HepG2 (cell line): ENCODE data around the gene IFI30. TPM values are rescaled to one million over a fixed set of nuclear protein-coding genes. Genes with fewer than 3 reads are reported as not detected.
A peak's percentile ranks its signal among the peaks of the same experiment; 100 is the strongest.

Source experiments
- AGO1 ChIP-seq: fragments of 200-400 bp; formaldehyde crosslinking; IDR thresholded peaks from 2 replicates; pipeline ENCODE4 v1.6.1; 2017; ENCODE audit warnings: mild to moderate bottlenecking, low read depth, low read length, moderate library complexity; ENCODE audit not compliant: poor library complexity, severe bottlenecking
- CTCF ChIP-seq: sonication (generic); formaldehyde crosslinking; IDR thresholded peaks from 2 replicates; pipeline ENCODE4 v1.5.0; 2020; ENCODE audit warnings: mild to moderate bottlenecking, missing genetic modification reagents, moderate library complexity
- ELF3 ChIP-seq: IDR thresholded peaks from 2 replicates; pipeline ENCODE4 v1.6.1; 2016; ENCODE audit warnings: missing genetic modification reagents, missing compliant biosample characterization
- FOXK2 ChIP-seq: fragments of 450-650 bp; IDR thresholded peaks from 2 replicates; pipeline ENCODE4 v1.6.1; 2016
- HMGA1 ChIP-seq: sonication (generic); formaldehyde crosslinking; conservative IDR thresholded peaks from 2 replicates; pipeline ENCODE4 v1.4.0; 2020; ENCODE audit warnings: missing genetic modification reagents
- HOXA3 ChIP-seq: sonication (generic); formaldehyde crosslinking; IDR thresholded peaks from 2 replicates; pipeline ENCODE4 v1.5.0; 2020; ENCODE audit warnings: missing genetic modification reagents
- IKZF4 ChIP-seq: sonication (generic); formaldehyde crosslinking; IDR thresholded peaks from 2 replicates; pipeline ENCODE4 v1.5.1; 2020; ENCODE audit warnings: borderline replicate concordance, mild to moderate bottlenecking, low read depth, missing genetic modification reagents; ENCODE audit errors: not compliant biosample characterization
- MED1 ChIP-seq: sonication (generic); formaldehyde crosslinking; IDR thresholded peaks from 2 replicates; pipeline ENCODE4 v1.4.0; 2020; ENCODE audit warnings: missing genetic modification reagents
- NR2F6 ChIP-seq, 2 experiments: IDR thresholded peaks; 2 replicates each; pipeline ENCODE4 v1.6.1; 2016; ENCODE audit warnings: antibody characterized with exemption in 1 of 2, mild to moderate bottlenecking in 1 of 2
- NRL ChIP-seq: sonication (generic); formaldehyde crosslinking; IDR thresholded peaks from 2 replicates; pipeline ENCODE4 v1.5.0; 2020; ENCODE audit warnings: missing genetic modification reagents, mild to moderate bottlenecking, moderate library complexity, borderline replicate concordance
- POLR2G ChIP-seq: fragments of 200-400 bp; formaldehyde crosslinking; IDR thresholded peaks from 2 replicates; pipeline ENCODE4 v1.6.1; 2018; ENCODE audit warnings: mild to moderate bottlenecking, low read depth, low read length, moderate library complexity
- RAD21 ChIP-seq: fragments of 450-650 bp; formaldehyde crosslinking; IDR thresholded peaks from 2 replicates; pipeline ENCODE4 v1.5.0; 2020; ENCODE audit warnings: mild to moderate bottlenecking
- RFX1 ChIP-seq: fragments of 450-650 bp; IDR thresholded peaks from 2 replicates; pipeline ENCODE4 v1.6.1; 2017
- SMAD3 ChIP-seq: sonication (generic); formaldehyde crosslinking; IDR thresholded peaks from 2 replicates; pipeline ENCODE4 v1.4.0; 2020; ENCODE audit warnings: missing genetic modification reagents
- SMC3 ChIP-seq: IDR thresholded peaks from 2 replicates; pipeline ENCODE4 v1.6.1; 2011; ENCODE audit warnings: low read length, improper control_type of control experiment
- SSRP1 ChIP-seq: IDR thresholded peaks from 2 replicates; pipeline ENCODE4 v1.6.1; 2016; ENCODE audit warnings: control low read depth
- TBX2 ChIP-seq: sonication (generic); formaldehyde crosslinking; IDR thresholded peaks from 2 replicates; pipeline ENCODE4 v1.5.0; 2020; ENCODE audit warnings: missing genetic modification reagents, mild to moderate bottlenecking, borderline replicate concordance
- ZFP91 ChIP-seq: sonication (generic); formaldehyde crosslinking; IDR thresholded peaks from 2 replicates; pipeline ENCODE4 v1.9.0; 2022; ENCODE audit warnings: missing genetic modification reagents, mild to moderate bottlenecking, borderline replicate concordance
- ZNF260 ChIP-seq: sonication (generic); formaldehyde crosslinking; IDR thresholded peaks from 2 replicates; pipeline ENCODE4 v1.4.0; 2020; ENCODE audit warnings: missing genetic modification reagents, low read depth, mild to moderate bottlenecking, borderline replicate concordance
- ZNF34 ChIP-seq: sonication (generic); formaldehyde crosslinking; IDR thresholded peaks from 2 replicates; pipeline ENCODE4 v1.4.0; 2020; ENCODE audit warnings: mild to moderate bottlenecking, missing genetic modification reagents, borderline replicate concordance
- ZNF501 ChIP-seq: sonication (generic); formaldehyde crosslinking; IDR thresholded peaks from 2 replicates; pipeline ENCODE4 v1.5.1; 2020; ENCODE audit warnings: mild to moderate bottlenecking, moderate library complexity, missing genetic modification reagents
- ZNF513 ChIP-seq: sonication (generic); formaldehyde crosslinking; conservative IDR thresholded peaks from 2 replicates; pipeline ENCODE4 v1.5.0; 2020; ENCODE audit warnings: missing genetic modification reagents
- ZNF543 ChIP-seq: sonication (generic); formaldehyde crosslinking; IDR thresholded peaks from 2 replicates; pipeline ENCODE4 v1.4.0; 2020; ENCODE audit warnings: mild to moderate bottlenecking, missing genetic modification reagents
- ZNF580 ChIP-seq: IDR thresholded peaks from 2 replicates; pipeline ENCODE4 v1.6.1; 2016; ENCODE audit warnings: low read depth, borderline replicate concordance
- ZNF761 ChIP-seq: sonication (generic); formaldehyde crosslinking; conservative IDR thresholded peaks from 2 replicates; pipeline ENCODE4 v1.4.0; 2020; ENCODE audit warnings: mild to moderate bottlenecking, missing genetic modification reagents
- polyA plus RNA-seq, 8 experiments: library from polyadenylated mRNA; depleted of rRNA in 3 of 8; stranded (reverse) in 7 of 8; unstranded in 1 of 8; fragments of >200 nt; fragmentation: Illumina TruSeq in 4 of 8; extraction: Trizol in 4 of 8; gene quantifications; 2 replicates each; pipeline versions ENCODE4 v1.2.1 to v1.2.3, GENCODE V29; 2011 to 2016; ENCODE audit warnings: low read depth in 4 of 8, missing spikeins in 1 of 8, mixed read lengths in 1 of 8; ENCODE audit not compliant: insufficient read depth in 1 of 8
- total RNA-seq, 5 experiments: library from RNA; depleted of rRNA; stranded (reverse); fragments of >200 nt; fragmentation: Illumina TruSeq; extraction: Trizol; gene quantifications; 2 replicates each; pipeline ENCODE4 v1.2.3, GENCODE V29; 2016; ENCODE audit warnings: low read depth in 1 of 5

Gene IFI30
- total and polyA plus RNA-seq, 2 of the 13 experiments (the other 11 are each of a cell fraction or from before 2014, with no cell fraction given) = 25.0 to 79.4 TPM

- TF ChIP-seq HMGA1 = no peak
- peak; percentile 51 for TF ChIP-seq MED1 (CRISPR knock-in tag)
- peak; percentile 66 for TF ChIP-seq RAD21 (CRISPR knock-in tag)
- TF ChIP-seq ZNF501 (CRISPR knock-in tag) = no peak
- 0 out of 2 replicates have a peak, but pooled peaks have one; percentile 16 for TF ChIP-seq HOXA3 (CRISPR knock-in tag)
- TF ChIP-seq TBX2 (CRISPR knock-in tag) = peak; percentile 55; the same call in 1 of the 2 replicates
- TF ChIP-seq SSRP1 (CRISPR knock-in tag) = 0 out of 2 replicates have a peak, but pooled peaks have one; percentile 11
- no peak for TF ChIP-seq IKZF4 (CRISPR knock-in tag)
- peak; percentile 53 for TF ChIP-seq SMC3
- peak; percentile 52 for TF ChIP-seq ZNF580 (CRISPR knock-in tag)
- 0 out of 2 replicates have a peak, but pooled peaks have one; percentile 2 for TF ChIP-seq ZNF34 (CRISPR knock-in tag)
- TF ChIP-seq SMAD3 = peak; percentile 50; the same call in 1 of the 2 replicates
- TF ChIP-seq CTCF (CRISPR knock-in tag) = peak; percentile 78
- peak; percentile 75 for TF ChIP-seq AGO1
- peak; percentile 6; the same call in 1 of the 2 replicates for TF ChIP-seq ZNF761
- no peak for TF ChIP-seq NR2F6 (IDR thresholded peaks at IDR 0.05)
- peak; percentile 7; the same call in 1 of the 2 replicates for TF ChIP-seq NR2F6 (CRISPR knock-in tag; IDR thresholded peaks at IDR 0.05)
- peak; percentile 91 for TF ChIP-seq RFX1
- TF ChIP-seq ZNF513 (CRISPR knock-in tag) = no peak
- 0 out of 2 replicates have a peak, but pooled peaks have one; percentile 36 for TF ChIP-seq ELF3 (CRISPR knock-in tag)
- peak; percentile 53; the same call in 1 of the 2 replicates for TF ChIP-seq FOXK2
- TF ChIP-seq ZNF260 (CRISPR knock-in tag) = no peak
- TF ChIP-seq POLR2G = peak; percentile 58; the same call in 1 of the 2 replicates
- TF ChIP-seq ZNF543 = peak; percentile 49; the same call in 1 of the 2 replicates
- 0 out of 2 replicates have a peak, but pooled peaks have one; percentile 17 for TF ChIP-seq ZFP91 (CRISPR knock-in tag)
- TF ChIP-seq NRL = peak; percentile 80; the same call in 1 of the 2 replicates
Measured at GRCh38 chr19:18152442-18152816, 21.2 kb upstream of the IFI30 start (continued).
